Measurements from ENCODE around the gene PKP1.

Gene PKP1

GRCh38 chr1:201331166-201331565 is 47.9 kb downstream of the PKP1 start:
- DNase-seq = no peak

GRCh38 chr1:201332021-201332420 is 48.7 kb downstream of the PKP1 start:
- no peak for DNase-seq

GRCh38 chr1:201332616-201333335 is 49.5 kb downstream of the PKP1 start:
- no peak for DNase-seq

GRCh38 chr1:201334325-201335173 is 51.2 kb downstream of the PKP1 start:
- no peak for DNase-seq

- DNase-seq = no peak
Measured at GRCh38 chr1:201335174-201335870, 52.0 kb downstream of the PKP1 start.

- no peak for DNase-seq
Measured at GRCh38 chr1:201335901-201336300, 52.6 kb downstream of the PKP1 start.

- DNase-seq = no peak
Measured at GRCh38 chr1:201336711-201337450, 53.6 kb downstream of the PKP1 start.

GRCh38 chr1:201341377-201341776 is 58.1 kb downstream of the PKP1 start:
- DNase-seq = no peak

- no peak for DNase-seq
Measured at GRCh38 chr1:201344206-201345080, 61.1 kb downstream of the PKP1 start.

- no peak for DNase-seq
Measured at GRCh38 chr1:201345081-201345355, 61.7 kb downstream of the PKP1 start.

GRCh38 chr1:201346337-201346939 is 63.1 kb downstream of the PKP1 start:
- DNase-seq = peak; percentile 62

- no peak for DNase-seq
Measured at GRCh38 chr1:201346987-201347386, 63.7 kb downstream of the PKP1 start.

GRCh38 chr1:201347498-201348210 is 64.3 kb downstream of the PKP1 start:
- no peak for DNase-seq

GRCh38 chr1:201348211-201348566 is 64.9 kb downstream of the PKP1 start:
- DNase-seq = peak; percentile 67

GRCh38 chr1:201349092-201349491 is 65.8 kb downstream of the PKP1 start:
- DNase-seq = no peak

GRCh38 chr1:201350361-201350725 is 67.0 kb downstream of the PKP1 start:
- no peak for DNase-seq

GRCh38 chr1:201350884-201351283 is 67.6 kb downstream of the PKP1 start:
- no peak for DNase-seq

GRCh38 chr1:201351617-201352016 is 68.3 kb downstream of the PKP1 start:
- DNase-seq = no peak

- no peak for DNase-seq
Measured at GRCh38 chr1:201353186-201353940, 70.1 kb downstream of the PKP1 start.

- no peak for DNase-seq
Measured at GRCh38 chr1:201354151-201354900, 71.0 kb downstream of the PKP1 start.

Measured in suppressor macrophage treated with lipopolysaccharide for 4 hours (primary cell).